Heart left ventricle (tissue), 13 donors: ENCODE measurements around the gene GAN.

Experiments
- CTCF ChIP-seq, 12 donors: fragments of 200-600 bp; sonication (generic) in 4 of 12; IDR thresholded peaks; one replicate each; pipeline versions ENCODE4 v1.5.0 to v1.8.0; 2018 to 2022; ENCODE audit warnings: antibody characterized with exemption in 12 of 12, mild to moderate bottlenecking in 5 of 12
- POLR2A ChIP-seq, 2 donors: fragments of 450-650 bp; IDR thresholded peaks; one replicate each; pipeline ENCODE4 v1.6.1; 2017; ENCODE audit warnings: antibody characterized with exemption in 2 of 2, mild to moderate bottlenecking in 2 of 2, moderate library complexity in 2 of 2
- donor health status: ischemic (EF 13 %, LVEDD 7.1; RV severe dilation, severe dysfunction).
- donor health status: DM: no; HTN: yes; CAD: no.
- donor health status: DM: no; HTN: no; CAD: no.
- donor health status: ischemic (EF 25% LVEDD 6.9; RV normal size, moderate dysfunction).
- donor health status: ischemic (EF 25% LVEDD 5.7; RV mildly dilated, moderate dysfunction).
- donor health status: ischemic (EF 35%, LVEDD 5.7; RV mildly dilated, moderate dysfunction).
- donor health status: nonischemic (EF 11% LVEDD 7.7; RV severe dilation, severe dysfunction).
- donor health status: DM: yes; HTN: yes; CAD: no.
- donor health status: PGD.
- donor health status: ischemic (EF 29% LVEDD 5.4; RV normal size, mild dysfunction).
- donor health status: nonischemic (EF 23%, LVEDD 6.1; RV moderate dilation, normal function).

DNA sequence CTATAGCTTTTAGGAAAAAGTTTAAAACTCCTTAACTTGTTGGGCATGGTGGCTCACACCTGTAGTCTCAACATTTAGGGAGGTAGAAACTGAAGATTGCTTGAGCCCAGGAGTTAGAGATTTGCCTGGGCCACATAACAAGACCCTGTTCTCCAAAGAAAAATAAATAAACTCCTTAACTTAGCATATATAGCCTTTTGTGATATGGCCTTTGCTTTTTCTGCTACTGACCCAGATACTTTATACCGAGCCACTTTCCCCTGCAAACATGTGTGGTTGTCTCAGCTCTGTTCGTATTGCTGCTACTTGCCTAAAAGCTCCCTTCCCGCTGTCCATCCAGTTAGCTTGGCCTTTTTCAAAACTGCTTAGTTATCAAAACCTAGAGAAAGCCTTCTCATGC is 51.0 kb downstream of the GAN start:
- TF ChIP-seq CTCF (IDR thresholded peaks at IDR 0.05), result no peak
- no peak for TF ChIP-seq POLR2A (IDR thresholded peaks at IDR 0.05)
